Measurements from ENCODE around the gene LTB. TPM values are rescaled to one million over a fixed set of nuclear protein-coding genes. Genes with fewer than 3 reads are reported as not detected.
A peak's percentile ranks its signal among the peaks of the same experiment; 100 is the strongest.

The LTB gene
- total and polyA plus RNA-seq, 2 experiments from 2014 or later, result 0.61 TPM; not detected in 1

DNA sequence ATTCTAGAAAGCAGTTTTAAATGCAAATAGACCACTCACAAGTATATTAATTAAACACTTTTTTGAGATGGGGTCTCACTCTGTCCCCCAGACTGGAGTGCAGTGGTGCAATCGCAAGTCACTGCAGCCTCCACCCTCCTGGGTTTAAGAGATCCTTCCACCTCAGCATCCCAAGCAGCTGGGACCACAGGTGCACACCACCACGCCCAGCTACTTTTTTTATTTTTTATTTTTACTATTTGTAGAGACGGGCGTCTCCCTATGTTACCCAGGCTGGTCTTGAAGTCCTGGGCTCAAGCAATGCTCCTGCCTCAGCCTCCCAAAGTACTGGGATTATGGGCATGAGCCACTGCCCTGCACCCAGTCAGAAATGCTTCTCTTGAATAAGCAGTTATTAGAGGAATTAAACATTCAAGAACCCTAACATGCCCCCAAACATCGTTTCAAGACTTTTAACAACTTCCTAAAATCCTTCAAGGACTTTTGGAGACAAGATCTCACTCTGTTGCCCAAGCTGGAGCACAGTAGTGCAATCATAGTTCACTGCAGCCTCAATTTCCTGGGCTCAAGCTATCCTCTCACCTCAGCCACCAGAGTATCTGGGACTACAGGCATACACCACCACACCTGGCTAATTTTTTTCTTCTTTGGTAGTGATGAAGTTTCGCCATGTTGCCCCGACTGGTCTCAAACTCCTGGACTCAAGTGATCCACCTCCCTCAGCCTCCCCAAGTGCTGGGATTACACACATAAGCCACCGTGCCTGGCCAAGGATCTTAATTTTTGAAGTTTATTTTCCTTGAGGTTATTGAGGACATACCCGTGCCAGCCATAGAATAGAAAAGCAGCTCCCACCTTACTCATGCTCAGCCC lies 50.2 kb downstream of the LTB start:
- Histone ChIP-seq H3K36me3 (peaks cover 67% of the 10 kb centered on the region), H3K4me3 (no peak overlapping the region), H3K27ac (peak overlapping the region; percentile 68), H3K4me1 (ENCODE audit: low read depth) (no peaks in the 10 kb centered on the region), H3K27me3 (no peaks in the 10 kb centered on the region), H3K9me3 (ENCODE audit: low read depth) (no peaks in the 10 kb centered on the region)
- TF ChIP-seq CTCF (IDR thresholded peaks at IDR 0.05; ENCODE audit: low read depth, low read length), result no peak
- DNase-seq (ENCODE audit: low read depth in 1 of 2, low spot score in 1 of 2), result no peak

- H3K27me3 ChIP-seq, result no peaks in the 10 kb centered on the region
- H3K9me3 ChIP-seq (ENCODE audit: low read depth), result no peaks in the 10 kb centered on the region
- H3K4me1 ChIP-seq (ENCODE audit: low read depth), result no peaks in the 10 kb centered on the region
- TF ChIP-seq CTCF (IDR thresholded peaks at IDR 0.05; ENCODE audit: low read depth, low read length), result no peak
- no peak overlapping the region for H3K4me3 ChIP-seq
- peaks cover 59% of the 10 kb centered on the region for H3K36me3 ChIP-seq
- no peak for DNase-seq (ENCODE audit: low read depth in 1 of 2, low spot score in 1 of 2)
- H3K27ac ChIP-seq, result no peak overlapping the region
Observed at GRCh38 chr6:31531162-31531561, 51.1 kb downstream of the LTB start.

- Histone ChIP-seq H3K4me1 (ENCODE audit: low read depth) (no peaks in the 10 kb centered on the region), H3K27ac (no peak overlapping the region), H3K27me3 (no peaks in the 10 kb centered on the region), H3K4me3 (no peak overlapping the region), H3K36me3 (peaks cover 54% of the 10 kb centered on the region), H3K9me3 (ENCODE audit: low read depth) (no peaks in the 10 kb centered on the region)
- no peak for TF ChIP-seq CTCF (IDR thresholded peaks at IDR 0.05; ENCODE audit: low read depth, low read length)
- DNase-seq (ENCODE audit: low read depth in 1 of 2, low spot score in 1 of 2), result no peak
Observed at GRCh38 chr6:31530659-31531058, 51.6 kb downstream of the LTB start.

Other genes with a start within 250 kb of the LTB start
Only the 30 nearest of the 35 such genes appear.
- gene MICA, start 178.8 kb downstream of the LTB start, total RNA-seq, result 7.8 and 15.0 TPM in 2 replicates
- 11.0 and 16.4 TPM in 2 replicates for gene MICA, start 178.8 kb downstream of the LTB start, polyA plus RNA-seq
- gene MICB, start 84.3 kb downstream of the LTB start, total RNA-seq, result 2.2 and 3.6 TPM in 2 replicates
- gene MICB, start 84.3 kb downstream of the LTB start, polyA plus RNA-seq, result 0.64 and 0.99 TPM in 2 replicates
- not detected in 2 replicates for gene MCCD1, start 53.5 kb downstream of the LTB start, total RNA-seq
- gene MCCD1, start 53.5 kb downstream of the LTB start, polyA plus RNA-seq, result not detected in 2 replicates
- gene DDX39B, start 40.4 kb downstream of the LTB start, total RNA-seq, result 371 and 455 TPM in 2 replicates
- gene DDX39B, start 40.4 kb downstream of the LTB start, polyA plus RNA-seq, result 321 and 373 TPM in 2 replicates
- gene ATP6V1G2, start 35.8 kb downstream of the LTB start, total RNA-seq, result 21.2 and 28.8 TPM in 2 replicates
- gene ATP6V1G2, start 35.8 kb downstream of the LTB start, polyA plus RNA-seq, result 32.7 and 40.2 TPM in 2 replicates
- 43.6 and 51.2 TPM in 2 replicates for gene NFKBIL1, start 34.8 kb downstream of the LTB start, total RNA-seq
- gene NFKBIL1, start 34.8 kb downstream of the LTB start, polyA plus RNA-seq, result 38.4 and 47.1 TPM in 2 replicates
- gene LTA, start 10.1 kb downstream of the LTB start, total RNA-seq, result not detected in 2 replicates
- gene LTA, start 10.1 kb downstream of the LTB start, polyA plus RNA-seq, result not detected in 2 replicates
- not detected in 2 replicates for gene TNF, start 6.9 kb downstream of the LTB start, total RNA-seq
- gene TNF, start 6.9 kb downstream of the LTB start, polyA plus RNA-seq, result 0.14 TPM in 1 of 2 replicates, not detected in the other
- gene LST1, start 3.9 kb upstream of the LTB start, total RNA-seq, result 1.7 TPM in 1 of 2 replicates, not detected in the other
- 1.6 TPM in 1 of 2 replicates, not detected in the other for gene LST1, start 3.9 kb upstream of the LTB start, polyA plus RNA-seq
- not detected in 2 replicates for gene NCR3, start 10.6 kb upstream of the LTB start, total RNA-seq
- gene NCR3, start 10.6 kb upstream of the LTB start, polyA plus RNA-seq, result not detected in 2 replicates
- 1.2 TPM in 1 of 2 replicates, not detected in the other for gene AIF1, start 32.8 kb upstream of the LTB start, total RNA-seq
- gene AIF1, start 32.8 kb upstream of the LTB start, polyA plus RNA-seq, result 1.4 and 1.6 TPM in 2 replicates
- 144 and 208 TPM in 2 replicates for gene PRRC2A, start 38.3 kb upstream of the LTB start, total RNA-seq
- gene PRRC2A, start 38.3 kb upstream of the LTB start, polyA plus RNA-seq, result 70.2 and 103 TPM in 2 replicates
- gene BAG6, start 70.2 kb upstream of the LTB start, total RNA-seq, result 494 and 510 TPM in 2 replicates
- gene BAG6, start 70.2 kb upstream of the LTB start, polyA plus RNA-seq, result 115 TPM in 2 replicates
- 2.3 and 2.5 TPM in 2 replicates for gene APOM, start 73.5 kb upstream of the LTB start, total RNA-seq
- 2.5 and 3.5 TPM in 2 replicates for gene APOM, start 73.5 kb upstream of the LTB start, polyA plus RNA-seq
- 24.5 and 27.4 TPM in 2 replicates for gene C6orf47, start 78.4 kb upstream of the LTB start, total RNA-seq
- gene C6orf47, start 78.4 kb upstream of the LTB start, polyA plus RNA-seq, result 22.0 and 29.2 TPM in 2 replicates
- gene GPANK1, start 82.6 kb upstream of the LTB start, total RNA-seq, result 28.8 and 36.2 TPM in 2 replicates
- gene GPANK1, start 82.6 kb upstream of the LTB start, polyA plus RNA-seq, result 27.5 and 37.2 TPM in 2 replicates
- gene CSNK2B, start 83.7 kb upstream of the LTB start, total RNA-seq, result 310 and 375 TPM in 2 replicates
- 277 and 280 TPM in 2 replicates for gene CSNK2B, start 83.7 kb upstream of the LTB start, polyA plus RNA-seq
- gene LY6G5B, start 87.6 kb upstream of the LTB start, total RNA-seq, result 3.9 and 6.8 TPM in 2 replicates
- 13.2 and 16.5 TPM in 2 replicates for gene LY6G5B, start 87.6 kb upstream of the LTB start, polyA plus RNA-seq
- 0.54 and 1.2 TPM in 2 replicates for gene LY6G5C, start 98.6 kb upstream of the LTB start, total RNA-seq
- gene LY6G5C, start 98.6 kb upstream of the LTB start, polyA plus RNA-seq, result 5.0 and 9.0 TPM in 2 replicates
- 48.0 and 66.3 TPM in 2 replicates for gene ABHD16A, start 120.9 kb upstream of the LTB start, total RNA-seq
- gene ABHD16A, start 120.9 kb upstream of the LTB start, polyA plus RNA-seq, result 61.5 and 65.1 TPM in 2 replicates
- gene LY6G6F, start 124.4 kb upstream of the LTB start, total RNA-seq, result not detected in 2 replicates
- gene LY6G6F, start 124.4 kb upstream of the LTB start, polyA plus RNA-seq, result not detected in 2 replicates
- gene LY6G6D, start 132.9 kb upstream of the LTB start, total RNA-seq, result not detected in 2 replicates
- not detected in 2 replicates for gene LY6G6D, start 132.9 kb upstream of the LTB start, polyA plus RNA-seq
- not detected in 2 replicates for gene LY6G6C, start 139.3 kb upstream of the LTB start, total RNA-seq
- 0.24 TPM in 1 of 2 replicates, not detected in the other for gene LY6G6C, start 139.3 kb upstream of the LTB start, polyA plus RNA-seq
- not detected in 2 replicates for gene MPIG6B, start 140.9 kb upstream of the LTB start, total RNA-seq
- gene MPIG6B, start 140.9 kb upstream of the LTB start, polyA plus RNA-seq, result not detected in 2 replicates
- gene DDAH2, start 146.9 kb upstream of the LTB start, total RNA-seq, result 134 and 138 TPM in 2 replicates
- 154 and 170 TPM in 2 replicates for gene DDAH2, start 146.9 kb upstream of the LTB start, polyA plus RNA-seq
- gene CLIC1, start 154.1 kb upstream of the LTB start, total RNA-seq, result 226 and 274 TPM in 2 replicates
- gene CLIC1, start 154.1 kb upstream of the LTB start, polyA plus RNA-seq, result 318 and 326 TPM in 2 replicates
- 6.6 and 39.4 TPM in 2 replicates for gene MSH5, start 157.6 kb upstream of the LTB start, total RNA-seq
- 7.4 and 16.4 TPM in 2 replicates for gene MSH5, start 157.6 kb upstream of the LTB start, polyA plus RNA-seq
- gene SAPCD1, start 180.2 kb upstream of the LTB start, total RNA-seq, result 3.9 and 11.6 TPM in 2 replicates
- gene SAPCD1, start 180.2 kb upstream of the LTB start, polyA plus RNA-seq, result 2.1 and 4.2 TPM in 2 replicates
- 16.1 and 24.7 TPM in 2 replicates for gene VWA7, start 194.9 kb upstream of the LTB start, total RNA-seq
- 9.9 and 12.3 TPM in 2 replicates for gene VWA7, start 194.9 kb upstream of the LTB start, polyA plus RNA-seq
- gene VARS1, start 213.3 kb upstream of the LTB start, total RNA-seq, result 46.3 and 49.7 TPM in 2 replicates
- 51.5 and 63.9 TPM in 2 replicates for gene VARS1, start 213.3 kb upstream of the LTB start, polyA plus RNA-seq